GM20000 (cell line): Measurements from ENCODE around the gene CUX1.
A peak's percentile ranks its signal among the peaks of the same experiment; 100 is the strongest.

Experiments used
- DNase-seq: peaks from one replicate; pipeline ENCODE4 v3.0.0; 2012; ENCODE audit warnings: low spot score
- TF ChIP-seq, protein P1 (sequence below): IDR thresholded peaks from 2 replicates; pipeline ENCODE4 v1.5.1; 2012; ENCODE audit warnings: mild to moderate bottlenecking, control low read depth; ENCODE audit errors: extremely low read depth, missing control alignments

The CUX1 gene

DNA sequence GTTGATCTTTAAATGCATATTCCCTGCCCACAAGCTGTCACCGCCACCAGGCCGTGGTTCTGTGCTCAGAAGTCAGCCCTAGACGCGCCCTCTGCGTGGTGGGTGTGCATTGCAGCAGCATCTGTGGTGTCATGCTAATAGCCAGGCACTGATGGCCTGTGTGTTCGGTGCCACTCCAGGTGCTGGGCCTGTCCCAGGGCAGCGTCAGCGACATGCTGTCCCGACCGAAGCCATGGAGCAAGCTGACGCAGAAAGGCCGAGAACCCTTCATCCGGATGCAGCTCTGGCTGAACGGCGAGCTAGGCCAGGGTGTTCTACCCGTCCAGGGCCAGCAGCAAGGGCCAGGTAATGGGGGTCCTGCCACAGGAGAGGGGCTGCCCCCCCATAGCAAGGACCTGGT, 386.8 kb downstream of the CUX1 start:
- DNase-seq: no peak
- TF ChIP-seq, protein P1, sequence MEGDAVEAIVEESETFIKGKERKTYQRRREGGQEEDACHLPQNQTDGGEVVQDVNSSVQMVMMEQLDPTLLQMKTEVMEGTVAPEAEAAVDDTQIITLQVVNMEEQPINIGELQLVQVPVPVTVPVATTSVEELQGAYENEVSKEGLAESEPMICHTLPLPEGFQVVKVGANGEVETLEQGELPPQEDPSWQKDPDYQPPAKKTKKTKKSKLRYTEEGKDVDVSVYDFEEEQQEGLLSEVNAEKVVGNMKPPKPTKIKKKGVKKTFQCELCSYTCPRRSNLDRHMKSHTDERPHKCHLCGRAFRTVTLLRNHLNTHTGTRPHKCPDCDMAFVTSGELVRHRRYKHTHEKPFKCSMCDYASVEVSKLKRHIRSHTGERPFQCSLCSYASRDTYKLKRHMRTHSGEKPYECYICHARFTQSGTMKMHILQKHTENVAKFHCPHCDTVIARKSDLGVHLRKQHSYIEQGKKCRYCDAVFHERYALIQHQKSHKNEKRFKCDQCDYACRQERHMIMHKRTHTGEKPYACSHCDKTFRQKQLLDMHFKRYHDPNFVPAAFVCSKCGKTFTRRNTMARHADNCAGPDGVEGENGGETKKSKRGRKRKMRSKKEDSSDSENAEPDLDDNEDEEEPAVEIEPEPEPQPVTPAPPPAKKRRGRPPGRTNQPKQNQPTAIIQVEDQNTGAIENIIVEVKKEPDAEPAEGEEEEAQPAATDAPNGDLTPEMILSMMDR: no peak

DNA sequence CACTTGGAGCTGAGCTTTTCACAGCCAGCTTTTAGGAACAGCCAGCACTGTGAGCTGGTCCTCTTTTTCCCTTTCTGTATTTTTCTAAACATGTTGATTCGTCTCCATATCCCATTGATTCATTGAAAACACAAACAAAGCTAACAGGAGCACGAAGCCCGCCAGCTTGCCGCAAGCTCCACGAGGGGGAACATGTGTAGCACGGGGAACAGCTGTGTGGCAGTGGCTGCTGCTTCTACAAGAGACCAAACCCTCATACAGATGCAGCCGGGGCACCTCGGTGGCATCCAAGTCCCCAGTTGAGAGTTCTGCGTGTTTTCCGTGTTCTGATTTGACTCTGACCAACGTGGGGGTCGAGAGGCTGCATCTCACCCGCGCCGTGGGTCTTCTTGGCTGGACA, 388.5 kb downstream of the CUX1 start:
- TF ChIP-seq, protein P1: no peak
- DNase-seq: no peak

DNA sequence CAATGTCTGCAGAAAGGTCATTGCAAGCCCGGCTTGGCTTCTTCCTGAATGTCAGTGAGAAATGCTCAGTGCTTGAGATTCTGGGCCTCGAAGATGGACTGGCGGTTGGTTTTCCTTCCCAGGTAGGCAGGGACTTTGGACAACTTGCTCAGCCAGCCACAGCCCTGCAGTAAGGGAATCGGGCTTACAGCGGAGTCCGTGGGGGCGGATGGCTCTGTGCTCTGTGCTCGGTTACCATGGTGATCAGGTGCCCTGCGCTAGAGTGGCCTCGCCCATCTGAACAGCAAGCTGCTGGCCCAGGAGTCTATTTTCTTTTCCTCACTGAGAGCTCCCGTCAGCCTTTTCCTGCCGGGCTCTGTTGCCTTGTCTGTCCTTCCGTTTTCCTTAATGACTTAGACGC, 391.4 kb downstream of the CUX1 start:
- TF ChIP-seq, protein P1: no peak
- no peak for DNase-seq

DNA sequence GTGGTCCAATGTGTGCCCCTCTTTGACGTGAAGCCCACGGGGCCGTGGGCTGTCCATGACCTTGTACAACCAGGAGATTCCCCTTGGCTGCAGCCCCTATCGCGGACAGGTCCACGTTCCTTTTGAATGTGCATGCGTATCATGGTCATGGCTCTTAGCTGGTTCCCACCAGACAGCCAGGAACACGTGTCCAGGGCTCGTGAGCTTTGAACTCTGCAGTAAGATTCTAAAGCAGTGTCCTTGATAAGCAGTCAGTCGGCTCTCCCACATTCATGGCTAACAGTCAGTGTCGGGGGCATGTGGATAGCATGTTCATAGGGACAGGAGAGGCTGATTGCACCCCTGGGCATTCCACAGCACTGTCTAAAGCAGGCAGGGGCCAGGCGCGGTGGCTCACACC, 393.4 kb downstream of the CUX1 start:
- TF ChIP-seq, protein P1: no peak
- DNase-seq: no peak

DNA sequence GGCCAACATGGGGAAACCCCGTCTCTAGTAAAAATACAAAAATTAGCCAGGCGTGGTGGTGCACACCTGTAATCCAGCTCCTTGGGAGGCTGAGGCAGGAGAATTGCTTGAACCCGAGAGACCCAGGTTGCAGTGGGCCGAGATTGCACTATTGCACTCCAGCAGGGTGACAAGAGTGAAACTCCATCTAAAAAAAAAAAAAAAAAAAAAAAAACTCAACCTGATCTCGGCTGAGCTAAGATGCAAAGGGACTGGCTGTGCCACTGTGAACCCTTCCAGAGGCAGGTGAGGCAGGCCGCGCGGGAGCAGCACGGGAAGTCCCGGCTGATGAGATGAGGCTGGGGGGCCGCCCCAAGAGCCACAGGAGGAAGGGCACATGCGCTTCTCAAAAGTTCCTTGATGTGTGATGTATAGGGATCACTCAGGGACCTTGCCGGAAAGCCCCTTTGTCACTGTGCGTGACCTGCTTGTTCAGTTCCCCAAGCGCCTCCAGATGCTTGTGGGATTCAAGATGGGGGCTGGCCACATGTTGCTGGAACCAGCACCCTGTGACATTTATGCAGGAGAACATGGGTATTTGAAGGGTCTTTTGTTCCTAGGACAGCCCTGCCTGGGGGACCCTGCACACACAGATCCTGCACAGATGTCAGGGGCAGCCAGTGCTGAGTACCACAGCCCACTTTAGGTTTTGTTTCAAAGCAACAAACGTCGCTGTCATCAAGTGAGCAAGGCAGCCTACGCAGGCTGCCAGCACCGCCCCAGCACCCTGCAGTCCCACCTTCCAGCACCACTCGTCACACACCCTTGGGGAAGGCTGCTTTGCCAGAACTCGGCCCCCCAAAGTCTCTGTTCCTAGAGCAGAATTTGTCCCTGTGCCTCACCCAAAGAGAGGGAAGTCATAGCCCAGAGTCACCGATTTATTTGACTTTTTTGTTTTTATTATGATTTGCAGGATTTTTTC, 394.4 kb downstream of the CUX1 start:
- TF ChIP-seq, protein P1: no peak
- DNase-seq: peak; percentile 79

DNA sequence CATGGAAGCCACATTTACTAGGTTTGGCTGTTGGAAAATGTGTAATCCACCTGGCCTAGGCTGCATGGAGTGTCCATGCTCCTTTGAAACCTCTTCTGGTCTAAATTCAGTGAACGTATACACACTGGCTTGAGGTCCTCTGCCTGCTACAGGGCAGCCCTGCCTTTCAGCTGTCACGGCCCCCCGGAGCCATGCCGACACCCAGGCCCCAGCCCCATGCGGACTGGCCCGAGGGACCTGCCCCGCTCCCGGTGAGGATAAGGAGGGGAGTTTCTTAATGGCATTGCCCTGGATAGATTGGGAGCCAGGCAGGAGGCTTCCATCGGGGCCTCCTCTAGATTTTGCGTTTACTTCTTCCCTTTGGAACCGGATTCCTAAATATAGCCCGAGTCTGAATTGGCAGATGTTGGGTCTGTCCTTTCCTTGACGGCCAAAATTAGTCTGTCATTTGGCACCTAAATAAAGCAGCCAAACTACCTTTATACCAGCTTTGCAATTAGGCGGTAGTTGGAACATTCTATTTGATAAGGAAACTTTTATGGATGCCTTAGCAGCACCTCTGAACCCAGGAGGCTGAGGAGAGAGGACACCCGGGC, 397.1 kb downstream of the CUX1 start:
- TF ChIP-seq, protein P1: no peak
- DNase-seq: no peak

DNA sequence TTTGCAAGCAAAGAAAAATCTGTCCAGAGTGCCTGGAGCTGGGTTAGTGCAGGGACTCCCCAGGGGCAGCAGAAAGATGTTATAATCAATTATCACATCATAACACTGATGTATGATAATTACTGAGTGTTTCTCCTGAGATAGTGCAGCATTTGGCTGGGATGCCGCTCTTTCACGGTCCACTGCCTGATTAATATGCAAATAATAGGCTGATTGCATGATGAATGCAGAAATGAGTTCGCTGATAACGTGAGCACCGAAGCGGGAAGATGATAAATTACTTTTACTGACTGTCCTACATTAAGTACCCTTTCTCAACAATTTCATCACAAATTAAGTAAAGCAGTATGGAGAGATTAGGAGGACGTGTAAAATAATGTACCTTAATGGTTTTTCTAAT, 397.8 kb downstream of the CUX1 start:
- TF ChIP-seq, protein P1: no peak
- DNase-seq: no peak
